HG03103 (cell line): ENCODE results near the gene DDIT3.

Experiments used
- ATAC-seq: cut with Tn5 transposase; IDR thresholded peaks from one replicate; pipeline ENCODE4 v1.9.1; 2021; ENCODE audit warnings: low read depth; ENCODE audit not compliant: unreplicated experiment

Gene DDIT3

DNA sequence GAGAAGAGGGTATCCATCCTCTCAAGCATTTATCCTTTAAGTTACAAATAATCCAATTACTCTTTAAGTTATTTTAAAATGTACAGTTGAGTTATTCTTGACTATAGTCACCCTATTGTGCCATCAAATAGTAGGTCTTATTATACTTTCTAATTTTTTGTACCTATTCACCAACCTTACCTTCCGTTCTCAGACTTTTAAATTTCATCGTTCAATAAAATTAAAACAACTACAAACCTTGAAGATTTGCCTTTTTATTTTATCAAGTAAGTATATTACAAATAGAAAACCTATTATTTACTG lies 27.6 kb upstream of the DDIT3 start:
- no peak for ATAC-seq

DNA sequence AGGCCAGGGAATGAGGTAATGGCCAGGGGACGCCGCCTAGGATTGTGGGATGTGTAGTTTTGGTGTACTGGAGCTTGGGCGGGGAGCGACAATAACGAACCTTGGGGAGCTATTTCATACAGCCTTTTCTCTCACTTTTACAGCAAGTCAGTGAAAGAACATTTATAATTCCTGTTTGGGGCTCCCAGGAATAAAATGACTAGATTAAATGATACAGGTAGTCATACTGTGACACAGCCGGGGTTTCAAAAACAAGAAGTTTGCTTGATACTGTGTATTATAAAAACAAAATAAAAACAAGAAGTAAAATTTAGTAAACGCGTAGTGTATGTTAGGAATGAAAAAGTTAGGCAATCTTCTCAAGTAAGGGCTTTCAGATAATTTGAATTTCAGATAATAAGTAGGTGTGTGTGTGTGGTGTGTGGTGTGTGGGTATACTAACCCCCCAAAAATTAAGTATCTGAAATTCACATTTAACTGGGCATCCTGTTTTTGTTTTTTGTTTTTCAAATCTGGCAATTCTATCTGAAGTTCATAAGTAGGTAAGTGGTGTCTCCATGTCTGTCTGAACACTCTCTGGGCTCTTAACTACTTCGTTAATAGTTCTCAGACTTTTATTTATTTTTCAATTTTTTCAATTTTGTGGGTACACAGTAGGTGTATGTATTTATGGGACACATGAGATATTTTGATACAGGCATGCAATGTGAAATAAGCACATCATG lies 27.1 kb upstream of the DDIT3 start:
- no peak for ATAC-seq

DNA sequence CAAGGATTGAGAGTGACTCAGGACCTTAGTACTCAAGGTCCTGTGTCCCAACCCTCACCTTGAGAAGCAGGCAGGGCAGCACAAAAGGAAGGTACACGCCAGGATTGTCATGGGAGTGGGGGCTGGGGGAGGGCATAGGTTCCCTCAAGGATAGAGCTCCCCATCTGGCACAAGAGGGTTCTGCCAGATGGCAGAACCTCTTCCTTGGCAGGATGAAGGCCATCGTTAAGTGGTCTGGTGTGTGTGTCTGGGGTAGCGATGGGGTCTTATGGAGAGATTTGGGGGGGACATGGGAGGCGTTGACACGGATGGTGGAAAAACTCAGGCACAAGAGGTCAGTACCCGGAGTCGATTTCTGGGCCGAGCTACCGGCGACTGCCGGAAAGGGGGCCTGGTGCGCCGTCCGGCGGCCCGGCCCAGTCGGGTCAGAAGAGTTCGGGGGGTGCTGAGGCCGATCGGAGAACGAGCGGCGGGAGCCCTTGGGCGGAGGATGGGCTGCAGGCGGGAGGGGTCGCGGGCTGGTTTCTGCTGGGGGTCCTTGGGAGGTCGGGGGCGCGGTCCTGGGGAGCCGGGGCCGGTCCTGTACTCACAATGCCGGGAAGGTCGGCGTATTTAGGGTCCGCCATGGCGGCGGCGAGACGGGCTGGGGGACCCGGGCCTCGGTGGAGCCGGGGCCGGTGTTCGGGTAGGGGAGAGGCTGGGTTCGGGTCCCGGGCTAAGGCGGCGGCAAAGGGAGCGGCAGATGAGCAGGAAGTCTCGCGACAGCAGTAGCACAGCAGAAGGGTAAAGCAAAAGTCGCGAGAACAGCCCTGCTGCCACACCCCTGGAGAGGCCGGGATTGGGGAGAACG lies 26.3 kb upstream of the DDIT3 start, which contains the start of gene DCTN2:
Gene DCTN2, minus strand, starts transcription at position 755 of the 850 bp plus-strand sequence. Its CDS starts 129 bp downstream, at position 626.
- ATAC-seq = peak; percentile 98

DNA sequence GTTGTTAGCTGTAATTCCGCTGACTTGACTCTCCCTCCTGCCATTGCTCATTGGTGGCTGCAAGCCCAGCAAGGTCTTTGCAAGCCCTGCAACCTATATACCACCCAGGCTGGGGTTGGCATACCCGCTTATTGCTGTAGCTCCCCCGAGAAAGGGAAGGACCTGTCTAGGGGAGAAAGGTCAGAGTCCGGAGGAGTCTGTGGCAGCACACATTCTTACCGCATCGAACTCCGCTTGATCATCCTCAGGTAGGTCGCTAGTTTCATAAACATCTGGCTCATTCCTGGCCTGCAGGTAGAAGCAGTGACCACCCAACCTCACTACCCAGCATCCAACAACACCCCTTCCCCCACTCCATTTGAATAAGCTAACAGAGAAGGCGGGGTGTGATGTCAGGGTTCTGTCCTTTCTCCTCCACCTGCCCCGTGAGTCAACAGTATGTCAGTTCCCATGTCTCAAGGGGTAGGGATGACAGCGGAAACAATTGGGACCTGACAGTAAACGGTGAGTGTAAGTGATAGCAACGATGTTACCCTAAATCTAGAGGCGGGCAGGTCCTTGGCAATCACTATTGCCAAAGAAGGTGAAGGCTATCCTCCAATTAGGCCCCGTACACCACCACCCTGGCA lies 25.6 kb upstream of the DDIT3 start:
- no peak for ATAC-seq

DNA sequence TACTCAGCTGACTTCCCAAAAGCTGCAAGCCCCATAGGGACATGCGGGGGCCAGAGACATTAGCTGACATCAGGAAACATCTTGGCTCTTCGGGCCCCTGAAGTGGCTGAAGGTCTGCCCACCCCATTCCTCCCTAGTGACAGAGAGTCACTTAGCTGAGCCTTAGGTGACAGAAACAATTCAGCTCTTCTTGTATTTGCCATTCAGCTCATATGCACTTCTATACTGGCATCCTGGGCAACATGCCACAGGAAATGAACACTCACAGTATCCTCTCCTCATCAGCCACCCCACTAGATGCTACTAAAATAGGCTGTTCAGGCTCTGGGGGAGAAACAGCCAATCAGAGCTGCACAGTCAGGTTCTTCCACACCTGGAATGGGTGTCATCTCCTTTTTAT lies 23.3 kb upstream of the DDIT3 start:
- ATAC-seq = no peak

DNA sequence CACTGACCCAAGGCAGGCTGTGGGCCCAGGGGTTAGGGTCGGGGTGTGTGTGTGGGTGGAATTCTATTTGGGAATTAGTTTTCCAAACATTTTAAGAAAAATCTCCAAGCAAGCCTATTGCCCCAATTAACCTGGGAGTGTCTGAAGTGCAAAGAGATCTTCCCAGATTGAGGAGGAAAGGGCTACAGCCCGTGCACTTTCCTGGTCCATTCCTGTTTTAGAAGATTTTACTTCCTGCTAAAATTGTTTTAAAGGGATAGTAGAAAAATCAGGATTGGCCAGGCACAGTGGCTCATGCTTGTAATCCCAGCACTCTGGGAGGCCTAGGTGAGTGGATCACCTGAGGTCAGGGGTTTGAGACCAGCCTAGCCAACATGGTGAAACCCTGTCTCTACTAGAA lies 21.4 kb upstream of the DDIT3 start:
- no peak for ATAC-seq

DNA sequence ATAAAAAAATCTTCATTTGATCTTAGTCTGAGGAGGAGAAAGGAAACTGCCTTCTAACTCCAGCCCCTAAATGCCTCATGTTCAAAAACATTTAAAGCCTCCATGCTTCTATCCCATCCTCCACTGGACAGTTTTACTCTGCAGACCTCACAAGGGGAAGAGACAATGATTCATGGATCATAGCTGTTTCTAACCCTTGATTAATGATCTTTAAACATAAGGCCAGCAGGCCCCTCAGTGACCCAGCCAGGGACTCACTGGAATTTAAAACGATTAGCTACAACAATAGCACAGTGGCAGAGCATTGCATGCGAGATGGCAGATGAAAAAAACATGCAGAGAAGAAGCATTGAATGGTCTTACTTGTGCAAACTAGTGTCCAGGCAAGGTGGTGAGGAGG lies 20.7 kb upstream of the DDIT3 start:
- ATAC-seq = no peak

DNA sequence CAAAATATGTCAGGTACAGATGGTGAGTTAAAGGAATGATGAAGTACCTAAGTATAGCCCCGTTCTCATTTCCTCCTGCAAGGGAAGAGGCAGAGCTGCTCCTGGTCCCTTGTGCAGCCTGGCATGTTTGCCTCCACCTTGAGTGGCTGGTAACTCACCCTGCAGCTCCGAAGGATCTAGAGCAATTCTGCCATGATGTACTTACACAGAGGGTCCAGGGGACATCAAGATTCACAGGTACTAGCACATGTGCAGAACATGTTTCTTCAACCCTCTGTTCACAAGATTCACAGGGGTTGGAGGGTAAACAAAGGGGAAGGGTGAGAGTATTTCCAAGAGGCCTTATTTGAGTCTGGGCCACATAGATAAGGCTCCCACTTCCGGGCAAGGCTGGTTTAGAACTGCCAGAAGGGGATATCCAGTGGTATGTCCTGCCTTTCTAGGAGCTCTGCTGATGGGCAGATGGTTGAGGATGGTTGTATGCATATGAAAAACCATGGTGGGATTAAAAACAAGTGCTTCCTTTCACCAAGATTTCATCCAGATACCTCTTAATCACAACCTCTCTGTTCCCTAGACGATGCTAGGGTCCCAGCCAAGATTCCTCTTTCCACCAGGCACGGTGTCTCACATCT lies 18.9 kb upstream of the DDIT3 start:
- no peak for ATAC-seq

DNA sequence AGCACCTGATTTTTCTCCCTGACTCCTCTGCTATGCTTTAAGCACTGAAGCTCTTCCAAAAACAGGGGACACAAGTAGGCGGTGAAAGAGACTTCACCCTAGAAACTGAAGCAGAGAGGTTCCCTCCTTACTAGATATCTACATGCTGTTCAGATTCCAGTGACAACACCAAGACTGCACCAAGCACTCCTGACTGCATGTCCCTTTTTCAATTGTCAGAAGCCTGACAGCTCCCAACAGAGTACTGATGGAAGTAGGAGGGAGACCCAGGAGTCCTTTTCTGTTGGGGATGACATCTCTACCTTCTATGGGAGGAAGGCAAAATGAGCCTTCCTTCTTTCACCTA lies 16.3 kb upstream of the DDIT3 start:
- no peak for ATAC-seq

DNA sequence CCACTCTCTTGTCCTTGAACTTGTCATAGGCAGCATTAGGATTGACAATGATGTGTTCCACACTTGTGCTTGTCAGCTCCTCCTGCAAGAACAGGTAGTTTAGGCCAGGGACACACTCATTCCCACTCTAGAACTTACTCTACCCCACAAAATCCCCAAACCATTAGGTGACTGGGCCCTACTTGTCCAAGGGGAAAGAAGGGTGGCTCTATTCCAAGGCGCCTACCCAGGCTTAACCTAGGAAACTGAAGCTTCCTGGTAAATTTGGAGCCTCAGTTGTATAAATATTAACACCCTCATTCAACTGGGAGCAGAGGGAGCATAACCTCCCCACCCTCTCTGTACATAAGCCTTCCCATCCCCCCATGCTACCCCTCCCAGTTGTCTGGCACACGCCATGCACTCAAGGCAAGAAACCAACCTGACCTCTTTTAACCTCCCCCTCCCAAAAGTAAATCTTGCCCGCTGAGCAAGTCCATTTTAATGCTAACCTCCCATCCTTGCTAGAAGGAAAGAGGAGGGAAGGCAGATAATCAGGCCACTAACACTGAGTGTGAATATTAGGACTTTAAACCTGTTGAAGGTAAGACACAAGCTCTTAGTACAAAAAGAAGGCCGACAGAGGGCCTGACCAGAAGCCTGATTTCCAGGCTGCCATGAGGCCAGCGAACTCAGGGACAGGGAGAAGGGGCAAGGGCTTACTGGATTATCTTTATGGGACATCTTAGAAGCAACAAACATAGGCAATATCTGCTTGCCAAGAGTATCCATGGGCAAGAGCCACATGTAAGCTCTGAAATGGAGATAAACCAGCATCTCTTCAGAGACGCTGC lies 15.7 kb upstream of the DDIT3 start:
- no peak for ATAC-seq

DNA sequence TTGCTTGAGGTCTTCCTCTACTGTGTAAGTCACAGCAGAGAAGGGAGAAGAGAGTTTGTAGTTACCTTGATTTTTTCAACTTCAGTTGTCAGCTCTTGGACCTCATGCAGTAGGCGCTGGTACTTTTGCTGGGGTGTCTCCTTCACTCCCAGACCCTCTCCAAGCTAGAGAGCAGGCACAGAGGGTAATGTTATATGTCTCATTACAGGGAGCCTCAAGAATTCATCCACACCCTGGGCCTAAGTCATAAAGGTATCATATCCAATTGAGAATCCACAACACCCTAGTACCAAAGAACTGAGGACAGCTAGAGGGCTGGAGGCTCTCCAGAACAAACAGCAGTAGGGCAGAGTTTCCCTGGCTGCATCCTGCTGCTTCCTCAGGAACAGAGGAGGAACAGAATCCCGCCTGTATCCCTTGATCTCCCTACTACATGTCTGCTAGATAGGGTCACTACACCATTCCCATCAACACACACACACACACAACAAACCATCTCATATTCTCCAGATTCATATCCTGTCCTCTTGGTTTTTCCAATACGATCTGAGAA lies 14.8 kb upstream of the DDIT3 start:
- ATAC-seq = no peak

DNA sequence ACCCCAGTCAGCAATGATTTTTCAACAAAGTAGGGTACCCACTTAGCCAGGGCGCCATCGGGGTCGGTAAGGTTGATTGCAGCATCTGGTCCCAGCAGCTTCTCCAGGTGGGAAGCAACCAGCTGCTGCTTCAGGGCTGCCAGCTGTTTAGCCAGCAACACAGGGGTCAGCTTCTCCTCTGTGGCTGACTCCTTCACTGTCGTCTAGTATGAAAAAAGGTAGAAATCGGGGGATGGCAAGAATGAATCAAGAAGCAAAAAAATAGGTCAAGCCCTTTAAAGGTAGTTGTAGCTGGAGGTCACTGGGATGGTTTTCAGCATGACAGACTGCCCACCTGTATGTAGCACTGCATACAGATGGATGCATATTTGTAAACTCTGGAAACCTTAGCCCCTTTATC lies 13.9 kb upstream of the DDIT3 start:
- ATAC-seq = no peak

DNA sequence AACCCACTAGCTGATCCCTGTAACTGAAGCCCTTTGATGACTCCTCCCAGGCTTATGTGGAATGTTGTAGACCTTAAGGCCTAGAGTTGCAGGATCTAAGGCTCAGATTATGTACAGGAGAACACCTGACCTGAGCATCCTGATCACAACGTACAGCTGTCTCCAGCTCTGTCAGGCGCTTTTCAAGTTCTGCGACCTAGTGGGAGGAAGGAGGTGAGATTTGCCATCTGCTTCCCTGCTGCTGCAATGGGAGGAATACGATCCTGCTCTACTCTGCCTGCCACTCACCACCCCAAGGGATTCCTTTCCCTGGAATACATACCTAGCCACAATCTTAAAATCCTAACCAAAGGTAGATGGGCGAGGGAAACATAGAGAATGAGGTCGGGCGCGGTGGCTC lies 12.8 kb upstream of the DDIT3 start:
- no peak for ATAC-seq

DNA sequence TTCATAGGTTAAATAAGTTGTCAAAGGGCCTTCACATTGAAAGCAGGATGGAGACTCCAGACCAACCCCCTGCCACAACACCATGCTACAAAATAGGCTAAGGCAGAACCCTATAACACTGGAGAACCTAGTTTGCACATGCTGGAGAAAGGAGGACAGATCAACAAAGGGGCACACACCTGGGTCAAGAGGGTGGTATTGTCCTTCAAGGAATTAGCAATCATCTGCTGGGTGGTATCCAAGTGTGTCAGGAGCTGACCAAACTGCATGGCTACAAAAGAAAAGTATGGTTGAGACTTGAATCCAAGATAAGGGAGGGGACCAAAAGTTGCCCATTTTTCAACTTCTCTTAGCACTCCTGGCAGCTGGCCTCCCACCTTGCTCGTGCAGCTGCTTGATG lies 11.5 kb upstream of the DDIT3 start:
- no peak for ATAC-seq

DNA sequence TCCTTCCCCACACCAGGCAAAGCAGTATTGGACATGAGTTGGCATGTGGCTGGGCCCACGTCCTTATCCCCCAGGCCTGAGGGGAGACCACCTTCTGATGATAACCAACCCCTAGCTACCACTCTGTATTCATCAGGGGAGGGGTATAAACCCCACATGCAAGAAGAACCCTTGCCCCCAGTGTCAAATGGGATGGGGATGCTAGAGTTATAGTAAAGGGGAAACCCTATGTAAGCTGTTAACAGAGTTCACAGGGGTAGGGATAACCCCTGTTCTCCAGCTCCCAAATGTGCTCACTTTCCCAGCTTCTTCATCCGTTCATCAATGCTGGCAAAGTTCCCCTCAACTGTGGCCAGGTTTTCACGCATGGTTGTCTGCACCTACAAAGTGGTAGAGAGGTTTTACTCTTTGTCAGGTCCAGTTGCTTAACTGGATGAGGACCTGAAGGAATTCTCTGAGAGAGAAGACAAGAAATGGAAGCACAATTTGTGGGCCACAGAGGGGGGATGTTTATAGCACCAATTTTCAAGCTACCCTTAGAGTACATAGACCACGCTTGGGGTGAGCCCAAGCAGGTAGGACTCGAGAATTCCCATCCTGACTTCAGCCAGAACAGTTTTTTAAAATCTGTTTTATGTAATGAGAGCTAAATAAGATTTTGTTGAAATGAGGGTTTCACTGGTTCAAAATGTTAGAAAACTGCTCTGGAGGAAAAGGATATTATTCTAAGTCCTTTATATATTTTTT lies 10.3 kb upstream of the DDIT3 start:
- ATAC-seq = no peak

DNA sequence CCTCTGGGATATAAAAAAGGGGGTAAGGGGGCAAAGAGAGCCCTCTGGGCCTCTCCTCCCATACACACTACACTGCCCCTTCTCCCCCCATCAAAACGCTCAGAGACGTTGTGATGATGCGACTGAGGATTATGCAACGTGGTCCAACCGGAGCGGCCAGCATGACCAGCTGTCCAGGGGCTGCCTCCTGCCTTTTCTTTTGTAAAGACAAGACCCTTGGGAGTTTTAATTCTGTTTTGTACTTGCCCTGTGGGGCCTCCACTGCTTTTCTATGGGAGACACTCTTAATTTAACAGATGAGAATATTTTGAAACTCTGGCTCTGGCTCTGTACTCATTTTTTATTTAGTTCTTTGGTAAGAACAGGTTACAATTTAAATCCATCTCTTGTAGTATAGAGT lies 9.5 kb upstream of the DDIT3 start:
- ATAC-seq = no peak

DNA sequence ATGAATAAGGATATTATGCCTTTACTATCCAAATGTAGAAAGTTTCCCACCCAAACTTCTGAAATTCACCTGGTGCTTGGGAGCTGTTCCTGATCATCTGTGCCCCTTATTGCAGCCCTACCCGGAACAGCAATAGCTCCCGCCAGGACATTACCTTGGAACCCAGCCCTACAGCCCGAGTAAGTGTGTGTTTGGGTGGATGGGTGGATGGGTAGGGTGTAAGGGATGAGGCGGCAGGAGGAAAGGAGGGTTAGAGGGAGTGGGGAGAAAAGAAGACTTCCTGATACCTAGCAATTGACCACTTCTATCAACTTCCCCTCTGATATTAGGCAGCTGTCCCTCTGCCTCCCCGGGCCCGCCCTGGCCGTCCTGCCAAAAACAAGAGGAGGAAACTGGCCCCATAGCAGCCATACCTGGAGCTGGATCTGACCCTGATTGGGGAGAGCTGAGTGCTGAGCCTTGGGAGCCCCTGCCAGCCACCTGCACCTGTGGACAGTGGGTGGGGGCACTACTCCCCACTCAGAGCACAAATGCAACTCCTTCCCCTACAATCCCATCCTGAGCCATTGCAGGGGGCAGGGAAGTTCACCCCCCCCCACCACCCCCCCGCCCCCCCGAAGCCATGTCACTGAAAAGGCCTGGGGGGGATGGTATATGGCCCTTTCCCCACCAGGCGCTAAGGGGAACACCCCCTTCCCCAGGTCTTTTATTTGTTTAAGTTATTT lies 8.7 kb upstream of the DDIT3 start:
- no peak for ATAC-seq

DNA sequence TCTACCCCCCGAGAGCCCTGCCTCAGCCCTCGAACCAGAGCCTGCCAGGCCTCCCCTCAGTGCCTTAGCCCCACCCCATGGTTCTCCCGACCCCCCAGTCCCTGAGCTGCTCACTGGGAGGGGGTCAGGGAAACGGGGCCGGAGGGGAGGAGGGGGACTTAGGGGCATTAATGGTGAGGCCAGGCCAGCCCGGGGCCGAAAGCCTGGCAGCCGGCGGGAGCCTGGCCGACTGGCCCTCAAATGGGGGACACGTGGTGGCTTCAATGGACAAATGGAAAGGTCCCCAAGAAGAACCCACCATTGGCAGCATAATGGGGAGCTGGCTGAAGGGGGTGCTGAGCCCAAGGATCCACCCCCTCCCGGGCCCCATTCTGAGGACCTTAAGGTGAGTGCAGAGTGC lies 7.9 kb upstream of the DDIT3 start:
- no peak for ATAC-seq

DNA sequence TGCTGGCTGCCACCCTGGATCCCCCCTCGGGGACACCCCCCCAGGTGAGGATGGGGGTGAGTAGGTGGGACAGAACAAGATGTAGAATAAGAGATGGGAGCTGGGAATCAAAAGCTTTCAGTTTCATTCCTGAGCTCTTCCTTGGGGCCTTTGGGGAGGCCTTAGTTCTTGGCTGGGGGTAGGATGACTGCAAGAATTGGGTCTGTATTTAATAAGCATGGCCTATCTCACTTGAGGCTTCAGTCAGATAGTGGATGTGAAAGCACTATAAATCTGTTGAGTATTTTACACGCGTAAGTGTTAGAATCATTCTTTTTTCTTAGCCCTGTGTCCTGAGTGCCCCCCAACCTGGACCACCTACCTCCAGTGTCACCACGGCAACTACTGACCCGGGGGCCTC lies 6.9 kb upstream of the DDIT3 start:
- no peak for ATAC-seq
